H1 (cell line): Measurements from ENCODE around the gene FAM83C. TPM values are rescaled to one million over a fixed set of nuclear protein-coding genes. Genes with fewer than 3 reads are reported as not detected.

Experiments used
- CTCF ChIA-PET: fragments of 300-600 bp; sonication (Branson Sonifier 250); formaldehyde crosslinking; loops from one replicate; lab custom pipeline; 2021; ENCODE audit not compliant: partially characterized antibody; lab: Charles Lee
- POLR2A ChIA-PET: fragments of 300-600 bp; sonication (Branson Sonifier 250); formaldehyde crosslinking; loops from one replicate; lab custom pipeline; 2021; ENCODE audit warnings: inconsistent platforms; ENCODE audit not compliant: partially characterized antibody; lab: Charles Lee
- DNase-seq, 2 experiments: peaks; one replicate each; pipeline versions ENCODE4 v3.0.0 to v3.0.0-alpha.2; 2010 to 2022; ENCODE audit warnings: low spot score in 2 of 2, low read depth in 1 of 2, mixed read lengths in 1 of 2
- FAIRE-seq: peaks from 2 replicates; lab custom pipeline; 2011; peaks lifted over from hg19 to GRCh38; lab: Jason Lieb, UNC
- H2AFZ ChIP-seq: 2 replicates; pipeline ENCODE4 v1.8.1; 2012; ENCODE audit warnings: low read length, inconsistent platforms
- H2AK5ac ChIP-seq: 2 replicates; pipeline ENCODE4 v1.6.1; 2013; ENCODE audit warnings: low read depth, low read length
- H2BK120ac ChIP-seq: replicated peaks from 2 replicates; pipeline ENCODE3; 2013; ENCODE audit warnings: low read depth, low read length, inconsistent platforms
- H2BK12ac ChIP-seq: 2 replicates; pipeline ENCODE4 v1.6.1; 2013; ENCODE audit warnings: low read depth, low read length
- H2BK15ac ChIP-seq: 2 replicates; pipeline ENCODE4 v1.6.1; 2013; ENCODE audit warnings: low read length
- H2BK20ac ChIP-seq: 2 replicates; pipeline ENCODE4 v1.6.1; 2013; ENCODE audit warnings: low read length
- H2BK5ac ChIP-seq: 2 replicates; pipeline ENCODE4 v1.6.1; 2013; ENCODE audit warnings: low read depth, low read length
- H3K14ac ChIP-seq: 2 replicates; pipeline ENCODE4 v1.6.1; 2013; ENCODE audit warnings: inconsistent platforms; ENCODE audit not compliant: insufficient read length
- H3K18ac ChIP-seq: 2 replicates; pipeline ENCODE4 v1.6.1; 2013; ENCODE audit warnings: low read length; ENCODE audit errors: extremely low read depth
- H3K23ac ChIP-seq: 2 replicates; pipeline ENCODE4 v1.6.1; 2013; ENCODE audit warnings: inconsistent platforms; ENCODE audit not compliant: insufficient read length
- H3K23me2 ChIP-seq: 2 replicates; pipeline ENCODE4 v1.6.1; 2013; ENCODE audit warnings: low read depth, low read length
- H3K27ac ChIP-seq: 2 replicates; pipeline ENCODE4 v1.6.1; 2011; ENCODE audit warnings: low read depth, low read length, inconsistent platforms
- H3K27me3 ChIP-seq, 4 experiments: replicated peaks in 1 of 4; 1 replicate in 1 of 4; 2 replicates in 3 of 4; pipeline versions ENCODE4 v1.6.1 to v1.8.1; 2011 to 2013; ENCODE audit warnings: low read length in 3 of 4, mild to moderate bottlenecking in 3 of 4, inconsistent platforms in 2 of 4, mixed read lengths in 2 of 4, moderate library complexity in 1 of 4; ENCODE audit not compliant: control insufficient read depth in 3 of 4, insufficient read depth in 3 of 4; ENCODE audit errors: extremely low read depth in 1 of 4
- H3K36me3 ChIP-seq, 4 experiments: 2 replicates each; pipeline versions ENCODE4 v1.6.1 to v1.8.1; 2011 to 2013; ENCODE audit warnings: mild to moderate bottlenecking in 4 of 4, low read length in 3 of 4, moderate library complexity in 2 of 4, control low read depth in 1 of 4, inconsistent platforms in 1 of 4; ENCODE audit not compliant: insufficient read depth in 4 of 4, control insufficient read depth in 2 of 4
- H3K4ac ChIP-seq: replicated peaks from 2 replicates; pipeline ENCODE3; 2013; ENCODE audit warnings: low read length, low read depth, mixed read lengths, inconsistent platforms; ENCODE audit not compliant: insufficient read length
- H3K4me1 ChIP-seq, 4 experiments: replicated peaks in 1 of 4; 1 replicate in 1 of 4; 2 replicates in 3 of 4; pipeline versions ENCODE4 v1.6.1 to v1.8.1; 2011 to 2013; ENCODE audit warnings: low read length in 3 of 4, inconsistent platforms in 2 of 4, mixed read lengths in 1 of 4; ENCODE audit not compliant: insufficient read depth in 4 of 4, control insufficient read depth in 3 of 4
- H3K4me2 ChIP-seq, 2 experiments: 2 replicates each; pipeline versions ENCODE4 v1.6.1 to v1.8.1; 2011 to 2013; ENCODE audit warnings: low read depth in 2 of 2, low read length in 2 of 2, control low read depth in 1 of 2, inconsistent platforms in 1 of 2, mild to moderate bottlenecking in 1 of 2; ENCODE audit not compliant: insufficient read depth in 1 of 2
- H3K4me3 ChIP-seq, 4 experiments: fragments of 200-600, 300-600 bp in 1 of 4; sonication (generic), shearing (Covaris generic), sonication (Bioruptor Twin) in 1 of 4; 2 replicates each; pipeline versions ENCODE4 v1.5.1 to v1.8.1; 2011 to 2016; ENCODE audit warnings: low read length in 4 of 4, low read depth in 3 of 4, control low read depth in 2 of 4, inconsistent platforms in 2 of 4, mild to moderate bottlenecking in 2 of 4, mixed read lengths in 1 of 4, moderate library complexity in 1 of 4; ENCODE audit not compliant: insufficient read depth in 2 of 4; ENCODE audit errors: extremely low read depth in 1 of 4
- H3K56ac ChIP-seq: replicated peaks from 2 replicates; pipeline ENCODE3; 2013; ENCODE audit warnings: low read depth, mild to moderate bottlenecking, mixed read lengths, low read length, inconsistent platforms; ENCODE audit not compliant: insufficient read length
- H3K79me1 ChIP-seq: 2 replicates; pipeline ENCODE4 v1.6.1; 2013; ENCODE audit warnings: low read depth, low read length, control low read depth
- H3K79me2 ChIP-seq, 2 experiments: 2 replicates each; pipeline versions ENCODE4 v1.6.1 to v1.8.1; 2012 to 2013; ENCODE audit warnings: low read length in 2 of 2, mild to moderate bottlenecking in 2 of 2, inconsistent platforms in 1 of 2; ENCODE audit not compliant: insufficient read depth in 2 of 2, control insufficient read depth in 1 of 2
- H3K9ac ChIP-seq, 4 experiments: replicated peaks in 1 of 4; 1 replicate in 1 of 4; 2 replicates in 3 of 4; pipeline versions ENCODE4 v1.6.1 to v1.8.1; 2011 to 2013; ENCODE audit warnings: low read depth in 3 of 4, low read length in 3 of 4, control low read depth in 2 of 4, mild to moderate bottlenecking in 2 of 4, moderate library complexity in 2 of 4, inconsistent platforms in 1 of 4; ENCODE audit errors: extremely low read depth in 1 of 4
- H3K9me3 ChIP-seq, 2 experiments: 2 replicates each; pipeline versions ENCODE4 v1.6.1 to v1.8.1; 2012 to 2013; ENCODE audit warnings: mild to moderate bottlenecking in 2 of 2, moderate library complexity in 2 of 2, control low read depth in 1 of 2, inconsistent platforms in 1 of 2, low read depth in 1 of 2, low read length in 1 of 2, mixed read lengths in 1 of 2; ENCODE audit not compliant: insufficient read depth in 2 of 2
- H4K20me1 ChIP-seq, 2 experiments: replicated peaks in 1 of 2; 2 replicates each; pipeline versions ENCODE3 to v1.8.1; 2011 to 2013; ENCODE audit warnings: inconsistent platforms in 2 of 2, low read length in 2 of 2, mild to moderate bottlenecking in 1 of 2; ENCODE audit not compliant: insufficient read depth in 2 of 2, control insufficient read depth in 1 of 2
- H4K5ac ChIP-seq: 2 replicates; pipeline ENCODE4 v1.6.1; 2013; ENCODE audit warnings: low read length, low read depth, mixed read lengths, inconsistent platforms; ENCODE audit not compliant: insufficient read length
- H4K8ac ChIP-seq: 2 replicates; pipeline ENCODE4 v1.8.0; 2013; ENCODE audit warnings: mild to moderate bottlenecking, moderate library complexity, low read length, inconsistent platforms; ENCODE audit not compliant: insufficient read depth; ENCODE audit errors: extremely low read depth
- H4K91ac ChIP-seq: replicated peaks from 2 replicates; pipeline ENCODE3; 2013; ENCODE audit warnings: low read length, mixed read lengths, inconsistent platforms; ENCODE audit not compliant: insufficient read length
- ASH2L ChIP-seq: fragments of 200-600, 300-600 bp; sonication (generic); IDR thresholded peaks from one replicate; pipeline ENCODE4 v1.7.1; 2017; ENCODE audit warnings: low read length
- BCL11A ChIP-seq, 2 experiments: IDR thresholded peaks; one replicate each; pipeline ENCODE4 v1.6.1; 2011; ENCODE audit warnings: low read depth in 2 of 2, low read length in 2 of 2, mild to moderate bottlenecking in 2 of 2
- EZH2 ChIP-seq: fragments of 200-600 bp; sonication (generic); IDR thresholded peaks from 2 replicates; pipeline ENCODE4 v1.7.1; 2012; ENCODE audit warnings: low read depth, mild to moderate bottlenecking, moderate library complexity, low read length, inconsistent platforms; ENCODE audit not compliant: severe bottlenecking
- JUN ChIP-seq: IDR thresholded peaks from 2 replicates; pipeline ENCODE4 v1.6.1; 2011; ENCODE audit warnings: low read depth, mild to moderate bottlenecking, improper control_type of control experiment, low read length
- KDM1A ChIP-seq: fragments of 200-600, 300-600 bp; sonication (generic); IDR thresholded peaks from 2 replicates; pipeline ENCODE4 v1.7.1; 2016; ENCODE audit warnings: mild to moderate bottlenecking, low read length, borderline replicate concordance
- MAFK ChIP-seq: IDR thresholded peaks from 2 replicates; pipeline ENCODE4 v1.6.1; 2012; ENCODE audit warnings: low read depth, mild to moderate bottlenecking, improper control_type of control experiment, low read length
- POLR2AphosphoS5 ChIP-seq: IDR thresholded peaks from 2 replicates; pipeline ENCODE4 v1.6.1; 2011; ENCODE audit warnings: low read depth, low read length
- POU5F1 ChIP-seq: IDR thresholded peaks from 2 replicates; pipeline ENCODE4 v1.6.1; 2011; ENCODE audit warnings: low read depth, mild to moderate bottlenecking, low read length, moderate library complexity
- RBBP5 ChIP-seq: IDR thresholded peaks from 2 replicates; pipeline ENCODE4 v1.7.1; 2012; ENCODE audit warnings: low read depth, mild to moderate bottlenecking, inconsistent platforms, low read length, moderate library complexity, borderline replicate concordance
- SIN3A ChIP-seq, 2 experiments: IDR thresholded peaks in 1 of 2; conservative IDR thresholded peaks in 1 of 2; 2 replicates each; pipeline ENCODE4 v1.6.1; 2011 to 2012; ENCODE audit warnings: low read length in 2 of 2, improper control_type of control experiment in 1 of 2, low read depth in 1 of 2, mild to moderate bottlenecking in 1 of 2
- SP4 ChIP-seq: IDR thresholded peaks from 2 replicates; pipeline ENCODE4 v1.6.1; 2012; ENCODE audit warnings: low read length, inconsistent platforms
- SUZ12 ChIP-seq: fragments of 200-600 bp; sonication (generic); IDR thresholded peaks from 2 replicates; pipeline ENCODE4 v1.6.1; 2012; ENCODE audit warnings: mild to moderate bottlenecking, inconsistent platforms, low read length, moderate library complexity, mixed read lengths
- TAF7 ChIP-seq: optimal IDR thresholded peaks from 2 replicates; pipeline ENCODE3; 2011; ENCODE audit warnings: low read depth, mild to moderate bottlenecking, inconsistent platforms, low read length, moderate library complexity, borderline replicate concordance
- WGBS, 2 experiments: shearing (Covaris generic) in 1 of 2; methylation state at CpG; one replicate each; pipeline versions ENCODE4 v1.1.6 to v1.1.7; 2013 to 2015; ENCODE audit warnings: low lambda C conversion rate in 2 of 2, mixed read lengths in 2 of 2, inconsistent platforms in 1 of 2, low coverage in 1 of 2, missing lambda C conversion rate in 1 of 2; ENCODE audit not compliant: insufficient replicate concordance in 2 of 2, insufficient coverage in 1 of 2, insufficient read length in 1 of 2; ENCODE audit errors: extremely low coverage in 1 of 2, missing lambda C conversion rate in 1 of 2; 5-methylcytosine and 5-hydroxymethylcytosine counted together
- polyA plus RNA-seq, 7 experiments: library from polyadenylated mRNA; depleted of rRNA in 3 of 7; stranded (reverse) in 5 of 7; unstranded in 2 of 7; fragments of >200 nt in 5 of 7; fragments of 200-250 nt in 2 of 7; gene quantifications; 1 replicate in 5 of 7; 2 replicates in 1 of 7; 4 replicates in 1 of 7; pipeline versions ENCODE4 v1.2.1 to v1.2.3, GENCODE V29; 2011 to 2013; ENCODE audit warnings: missing spikeins in 2 of 7, mixed read lengths in 2 of 7
- total RNA-seq: library from RNA; stranded (reverse); fragmentation: NEBNext Ultra II Directional; extraction: Animal tissue kit (Norgen Biotek cat#: 25700); gene quantifications from 2 replicates; pipeline ENCODE4 v1.2.1, GENCODE V29; 2021

The FAM83C gene
- total and polyA plus RNA-seq, 2 of the 8 experiments (the other 6 are each of a cell fraction or from before 2014, with no cell fraction given): not detected

GRCh38 chr20:35281506-35282101, 10.6 kb downstream of the FAM83C start:
- no peak overlapping the region for H2BK15ac ChIP-seq
- no peak for FAIRE-seq
- no peak overlapping the region for H3K56ac ChIP-seq
- no peak overlapping the region for H2BK12ac ChIP-seq
- H4K8ac ChIP-seq: no peak overlapping the region
- H2BK5ac ChIP-seq: no peak overlapping the region
- no peak overlapping the region for H4K5ac ChIP-seq
- peaks cover 9 to 29% of the 10 kb centered on the region in 2 experiments for H3K79me2 ChIP-seq
- ChIA-PET CTCF (interaction anchor here (0.7 to 11.1 kb wide), 2 partner anchors 20 to 915 kb away, joined by 3 to 104 read pairs; no protein-coding TSS in a partner anchor), POLR2A (interaction anchor here (0.8 to 5.7 kb wide), 6 partner anchors 8 to 55 kb away, joined by 3 to 39 read pairs (median 4); partner anchors contain the start of genes FAM83C and MMP24)
- no peaks in the 10 kb centered on the region for H3K27me3 ChIP-seq
- H4K91ac ChIP-seq: no peak overlapping the region
- no peak overlapping the region for H3K27ac ChIP-seq
- peaks cover 7 to 14% of the 10 kb centered on the region in 2 experiments for H4K20me1 ChIP-seq
- no peak overlapping the region for H2AFZ ChIP-seq
- H3K14ac ChIP-seq: no peak overlapping the region
- no peak overlapping the region for H2BK120ac ChIP-seq
- no peak overlapping the region for H2BK20ac ChIP-seq
- no peak overlapping the region for H3K23ac ChIP-seq
- H3K36me3 ChIP-seq: peaks cover 25 to 38% (median 28%) of the 10 kb centered on the region in 4 experiments
- H3K9ac ChIP-seq: no peak overlapping the region
- H3K4me2 ChIP-seq: no peak overlapping the region
- H2AK5ac ChIP-seq: no peak overlapping the region
- H3K18ac ChIP-seq: no peak overlapping the region
- peaks cover 6 to 14% (median 8%) of the 10 kb centered on the region in 4 experiments; a peak in 6 of 7 replicates for H3K4me1 ChIP-seq
- no peak overlapping the region for H3K4ac ChIP-seq
- no peaks in the 10 kb centered on the region for H3K9me3 ChIP-seq
- DNase-seq: no peak
- 93% methylated on average over 9 of the region's 10 CpGs; no CpG with 5 or more reads in 1 of the 2 experiments for WGBS, 2 experiments
- peaks cover 13% of the 10 kb centered on the region for H3K23me2 ChIP-seq
- no peak overlapping the region for H3K4me3 ChIP-seq
- peaks cover 12% of the 10 kb centered on the region; the same call in 1 of the 2 replicates for H3K79me1 ChIP-seq
- TF ChIP-seq RBBP5: no peak
- TF ChIP-seq POLR2AphosphoS5: no peak
- TF ChIP-seq SIN3A (conservative IDR thresholded peaks at IDR 0.05 in 1 of 2, IDR thresholded peaks at IDR 0.05 in 1 of 2; ENCODE audit: low read depth in 1 of 2, low read length in 2 of 2): no peak
- no peak for TF ChIP-seq POU5F1
- no peak for TF ChIP-seq SP4
- TF ChIP-seq MAFK: no peak
- no peak for TF ChIP-seq JUN
- TF ChIP-seq TAF7: no peak
- TF ChIP-seq BCL11A (IDR thresholded peaks at IDR 0.05; ENCODE audit: low read depth in 2 of 2, low read length in 2 of 2): no peak
- TF ChIP-seq EZH2: no peak
- TF ChIP-seq SUZ12: no peak
- TF ChIP-seq ASH2L: no peak
- TF ChIP-seq KDM1A: no peak
